Breast epithelium (tissue), 4 donors: ENCODE data around the gene ATG16L1. TPM values are rescaled to one million over a fixed set of nuclear protein-coding genes. Genes with fewer than 3 reads are reported as not detected.
"Not testable (repeated sequence)": the region's sequence is repeated elsewhere in the genome, so short reads cannot be mapped to it uniquely, and the experiment has no call there.

Experiments
- DNase-seq, 2 donors: peaks; one replicate each; pipeline ENCODE4 v3.0.0-alpha.2; 2019; ENCODE audit warnings: low spot score in 2 of 2
- H3K27ac ChIP-seq, 2 donors: fragments of 200-600 bp; sonication (generic) in 1 of 2; one replicate each; pipeline ENCODE4 v1.5.1; 2016 to 2019; ENCODE audit warnings: mild to moderate bottlenecking in 1 of 2
- H3K27me3 ChIP-seq, 2 donors: fragments of 200-600 bp; sonication (generic) in 1 of 2; one replicate each; pipeline versions ENCODE4 v1.5.1 to v1.6.0; 2017 to 2019; ENCODE audit warnings: control low read depth in 1 of 2, mild to moderate bottlenecking in 1 of 2
- H3K36me3 ChIP-seq: fragments of 200-600 bp; one replicate; pipeline ENCODE4 v1.5.1; 2019
- H3K4me1 ChIP-seq, 2 donors: fragments of 200-600 bp; sonication (generic); one replicate each; pipeline ENCODE4 v1.5.1; 2016 to 2019; ENCODE audit warnings: control low read depth in 1 of 2
- H3K4me3 ChIP-seq, 3 donors: fragments of 200-600 bp; sonication (generic); 1 replicate in 2 of 3; 2 replicates in 1 of 3; pipeline ENCODE4 v1.5.1; 2016 to 2019; ENCODE audit warnings: mild to moderate bottlenecking in 3 of 3, moderate library complexity in 2 of 3
- H3K9me3 ChIP-seq, 2 donors: fragments of 200-600 bp; sonication (generic) in 1 of 2; one replicate each; pipeline ENCODE4 v1.5.1; 2016 to 2019; ENCODE audit warnings: control low read depth in 1 of 2
- POLR2A ChIP-seq: fragments of 450-650 bp; IDR thresholded peaks from one replicate; pipeline ENCODE4 v1.6.1; 2016; ENCODE audit warnings: antibody characterized with exemption, mild to moderate bottlenecking, moderate library complexity
- POLR2AphosphoS5 ChIP-seq, 3 donors: sonication (generic); formaldehyde crosslinking; IDR thresholded peaks; one replicate each; pipeline ENCODE4 v1.6.1; 2017; ENCODE audit warnings: antibody characterized with exemption in 3 of 3
- intact Hi-C: fragments of 100-400 bp; cut with DNase I; formaldehyde crosslinking; loops from one replicate; pipeline ENCODE4 v1.15.1; 2023; ENCODE audit warnings: low total_unique reads
- total RNA-seq, 3 donors: library from RNA; depleted of rRNA; stranded (reverse); fragments of >200 nt; gene quantifications; one replicate each; pipeline ENCODE4 v1.1.0, GENCODE V29; 2016
- TF ChIP-seq, protein P1 (sequence below), 3 donors: fragments of 450-650 bp; IDR thresholded peaks; one replicate each; pipeline ENCODE4 v1.5.1; 2016 to 2017; ENCODE audit warnings: antibody characterized with exemption in 3 of 3, mild to moderate bottlenecking in 3 of 3, moderate library complexity in 3 of 3

Gene ATG16L1
- total RNA-seq, 3 donors from 2014 or later, result 19.5 to 61.9 (median 46.0) TPM

GRCh38 chr2:233334915-233335314 lies 83.4 kb downstream of the ATG16L1 start:
- Histone ChIP-seq H3K4me3 (no peak overlapping the region), H3K9me3 (no peaks in the 10 kb centered on the region), H3K4me1 (no peaks in the 10 kb centered on the region), H3K27me3 (no peaks in the 10 kb centered on the region), H3K27ac (no peak overlapping the region), H3K36me3 (no peaks in the 10 kb centered on the region)
- TF ChIP-seq, protein P1, sequence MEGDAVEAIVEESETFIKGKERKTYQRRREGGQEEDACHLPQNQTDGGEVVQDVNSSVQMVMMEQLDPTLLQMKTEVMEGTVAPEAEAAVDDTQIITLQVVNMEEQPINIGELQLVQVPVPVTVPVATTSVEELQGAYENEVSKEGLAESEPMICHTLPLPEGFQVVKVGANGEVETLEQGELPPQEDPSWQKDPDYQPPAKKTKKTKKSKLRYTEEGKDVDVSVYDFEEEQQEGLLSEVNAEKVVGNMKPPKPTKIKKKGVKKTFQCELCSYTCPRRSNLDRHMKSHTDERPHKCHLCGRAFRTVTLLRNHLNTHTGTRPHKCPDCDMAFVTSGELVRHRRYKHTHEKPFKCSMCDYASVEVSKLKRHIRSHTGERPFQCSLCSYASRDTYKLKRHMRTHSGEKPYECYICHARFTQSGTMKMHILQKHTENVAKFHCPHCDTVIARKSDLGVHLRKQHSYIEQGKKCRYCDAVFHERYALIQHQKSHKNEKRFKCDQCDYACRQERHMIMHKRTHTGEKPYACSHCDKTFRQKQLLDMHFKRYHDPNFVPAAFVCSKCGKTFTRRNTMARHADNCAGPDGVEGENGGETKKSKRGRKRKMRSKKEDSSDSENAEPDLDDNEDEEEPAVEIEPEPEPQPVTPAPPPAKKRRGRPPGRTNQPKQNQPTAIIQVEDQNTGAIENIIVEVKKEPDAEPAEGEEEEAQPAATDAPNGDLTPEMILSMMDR (IDR thresholded peaks at IDR 0.05), result no peak
- no peak for TF ChIP-seq POLR2A
- no peak for TF ChIP-seq POLR2AphosphoS5 (IDR thresholded peaks at IDR 0.05)
- intact Hi-C loops, result no loop called here
- DNase-seq, result no peak

DNA sequence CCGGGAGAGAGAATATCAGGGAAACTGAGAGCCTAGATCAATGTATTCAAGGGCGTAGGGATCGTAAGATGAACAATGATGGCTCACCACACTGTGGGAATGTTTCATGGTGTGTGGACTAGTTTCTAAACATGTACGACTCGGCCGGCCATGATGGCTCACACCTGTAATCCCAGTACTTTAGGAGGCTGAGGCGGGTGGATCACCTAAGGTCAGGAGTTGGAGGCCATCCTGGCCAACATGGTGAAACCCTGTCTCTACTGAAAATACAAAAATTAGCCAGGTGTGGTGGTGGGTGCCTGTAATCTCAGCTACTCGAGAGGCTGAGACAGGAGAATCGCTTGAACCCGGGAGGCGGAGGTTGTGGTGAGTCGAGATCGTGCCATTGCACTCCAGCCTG lies 84.6 kb downstream of the ATG16L1 start:
- peak in 1 of 2 donors; percentile 7 for DNase-seq
- H3K4me1 ChIP-seq, H3K36me3 ChIP-seq, H3K27me3 ChIP-seq, intact Hi-C loops, H3K9me3 ChIP-seq, H3K27ac ChIP-seq, H3K4me3 ChIP-seq: not testable (repeated sequence)

GRCh38 chr2:233336541-233336940 lies 85.1 kb downstream of the ATG16L1 start:
- Histone ChIP-seq H3K4me3 (no peak overlapping the region), H3K36me3 (no peaks in the 10 kb centered on the region), H3K27ac (no peak overlapping the region), H3K27me3 (no peaks in the 10 kb centered on the region), H3K9me3 (no peaks in the 10 kb centered on the region), H3K4me1 (no peaks in the 10 kb centered on the region)
- intact Hi-C loops, result no loop called here
- no peak for TF ChIP-seq POLR2A
- TF ChIP-seq, protein P1 (IDR thresholded peaks at IDR 0.05), result no peak
- no peak for TF ChIP-seq POLR2AphosphoS5 (IDR thresholded peaks at IDR 0.05)
- DNase-seq, result peak in 1 of 2 donors; percentile 1

GRCh38 chr2:233338046-233338445 lies 86.6 kb downstream of the ATG16L1 start:
- TF ChIP-seq POLR2A (no peak), POLR2AphosphoS5 (IDR thresholded peaks at IDR 0.05) (no peak)
- TF ChIP-seq, protein P1 (IDR thresholded peaks at IDR 0.05), result no peak
- peak in 1 of 2 donors; percentile 14 for DNase-seq
- Histone ChIP-seq H3K27me3 (no peaks in the 10 kb centered on the region), H3K4me1 (no peaks in the 10 kb centered on the region), H3K9me3 (no peaks in the 10 kb centered on the region), H3K4me3 (no peak overlapping the region), H3K36me3 (no peaks in the 10 kb centered on the region), H3K27ac (no peak overlapping the region)
- intact Hi-C loops, result no loop called here

GRCh38 chr2:233338812-233339368 lies 87.4 kb downstream of the ATG16L1 start:
- no peak for TF ChIP-seq POLR2AphosphoS5 (IDR thresholded peaks at IDR 0.05)
- TF ChIP-seq, protein P1 (IDR thresholded peaks at IDR 0.05), result no peak
- no peak for TF ChIP-seq POLR2A
- Histone ChIP-seq H3K27me3 (no peaks in the 10 kb centered on the region), H3K4me1 (no peaks in the 10 kb centered on the region), H3K27ac (no peak overlapping the region), H3K36me3 (no peaks in the 10 kb centered on the region), H3K4me3 (no peak overlapping the region), H3K9me3 (no peaks in the 10 kb centered on the region)
- intact Hi-C loops, result no loop called here
- no peak for DNase-seq

- no peaks in the 10 kb centered on the region for H3K9me3 ChIP-seq
- no peak for TF ChIP-seq POLR2AphosphoS5 (IDR thresholded peaks at IDR 0.05)
- H3K36me3 ChIP-seq, result no peaks in the 10 kb centered on the region
- H3K4me1 ChIP-seq, result no peaks in the 10 kb centered on the region
- no peaks in the 10 kb centered on the region for H3K27me3 ChIP-seq
- H3K27ac ChIP-seq, result no peak overlapping the region
- no peak overlapping the region for H3K4me3 ChIP-seq
- intact Hi-C loops, result no loop called here
- DNase-seq, result no peak
These were observed 88.0 kb downstream of the ATG16L1 start for GRCh38 chr2:233339427-233339826.
